GM23248 (cell line): Measurements from ENCODE around the gene CTNNA3. TPM values are rescaled to one million over a fixed set of nuclear protein-coding genes. Genes with fewer than 3 reads are reported as not detected.

Experiments
- DNase-seq: peaks from one replicate; pipeline ENCODE4 v3.0.0-alpha.2; 2015
- H2AFZ ChIP-seq: fragments of 200-600 bp; sonication (generic); 2 replicates; pipeline ENCODE4 v1.6.1; 2016; ENCODE audit warnings: antibody characterized with exemption
- H3F3A ChIP-seq: fragments of 200-600 bp; sonication (generic); 2 replicates; pipeline ENCODE4 v1.6.1; 2016; ENCODE audit warnings: mild to moderate bottlenecking, antibody characterized with exemption, mixed run types; ENCODE audit not compliant: insufficient read depth
- H3K27ac ChIP-seq: fragments of 200-600 bp; sonication (generic); 2 replicates; pipeline ENCODE4 v1.5.1; 2016; ENCODE audit warnings: mild to moderate bottlenecking
- H3K27me3 ChIP-seq: fragments of 200-600 bp; sonication (generic); replicated peaks from 2 replicates; pipeline ENCODE4 v1.6.1; 2016; ENCODE audit warnings: mild to moderate bottlenecking; ENCODE audit not compliant: insufficient read depth
- H3K36me3 ChIP-seq: fragments of 200-600 bp; sonication (generic); 2 replicates; pipeline ENCODE4 v1.6.1; 2016; ENCODE audit warnings: low read depth, mild to moderate bottlenecking
- H3K4me1 ChIP-seq: fragments of 200-600 bp; sonication (generic); 2 replicates; pipeline ENCODE4 v1.6.1; 2016; ENCODE audit warnings: mild to moderate bottlenecking; ENCODE audit not compliant: insufficient read depth
- H3K4me2 ChIP-seq: fragments of 200-600 bp; sonication (generic); one replicate; pipeline ENCODE4 v1.6.1; 2016; ENCODE audit warnings: mild to moderate bottlenecking; ENCODE audit not compliant: unreplicated experiment
- H3K4me3 ChIP-seq: fragments of 200-600 bp; sonication (generic); 2 replicates; pipeline ENCODE4 v1.5.1; 2016; ENCODE audit warnings: mild to moderate bottlenecking
- H3K79me2 ChIP-seq: fragments of 200-600 bp; sonication (generic); 2 replicates; pipeline ENCODE4 v1.6.1; 2016; ENCODE audit warnings: mild to moderate bottlenecking; ENCODE audit not compliant: insufficient read depth
- H3K9ac ChIP-seq: fragments of 200-600 bp; sonication (generic); 2 replicates; pipeline ENCODE4 v1.6.1; 2016; ENCODE audit warnings: mild to moderate bottlenecking
- H3K9me2 ChIP-seq: fragments of 200-600 bp; sonication (generic); 2 replicates; pipeline ENCODE4 v1.6.1; 2016; ENCODE audit warnings: mixed run types, mild to moderate bottlenecking, moderate library complexity; ENCODE audit not compliant: insufficient read depth
- H3K9me3 ChIP-seq: fragments of 200-600 bp; sonication (generic); one replicate; pipeline ENCODE4 v1.6.1; 2017; ENCODE audit warnings: low read depth
- H4K20me1 ChIP-seq: fragments of 200-600 bp; sonication (generic); 2 replicates; pipeline ENCODE4 v1.6.0; 2016; ENCODE audit not compliant: insufficient read depth
- EZH2 ChIP-seq: fragments of 200-600 bp; sonication (generic); IDR thresholded peaks from 2 replicates; pipeline ENCODE4 v1.6.1; 2018; ENCODE audit warnings: antibody characterized with exemption, mild to moderate bottlenecking; ENCODE audit not compliant: insufficient read depth, poor library complexity, severe bottlenecking
- EZH2phosphoT487 ChIP-seq: fragments of 200-600 bp; sonication (generic); IDR thresholded peaks from 2 replicates; pipeline ENCODE4 v1.6.1; 2018; ENCODE audit warnings: antibody characterized with exemption, moderate library complexity, mild to moderate bottlenecking, low read depth; ENCODE audit not compliant: insufficient read depth
- WGBS, 2 experiments: methylation state at CpG; one replicate each; pipeline ENCODE4 v1.1.6; 2015 to 2017; ENCODE audit warnings: low lambda C conversion rate in 2 of 2, low coverage in 1 of 2; ENCODE audit errors: missing lambda C conversion rate in 2 of 2; 5-methylcytosine and 5-hydroxymethylcytosine counted together
- in situ Hi-C: fragments of 300-500 bp; cut with MboI; formaldehyde crosslinking; loops from 2 replicates; pipeline ENCODE4 v1.15.0; 2020
- polyA plus RNA-seq: library from polyadenylated mRNA; unstranded; fragments of >200 nt; fragmentation: Nextera tagmentation; extraction: Ambion mirVana; gene quantifications from 2 replicates; pipeline ENCODE4 v1.2.1, GENCODE V29; 2016
- total RNA-seq: library from RNA; depleted of rRNA; stranded (reverse); fragments of >200 nt; shearing (Covaris generic); gene quantifications from 2 replicates; pipeline ENCODE4 v1.2.3, GENCODE V29; 2014

CTNNA3 gene
- total and polyA plus RNA-seq, 2 experiments from 2014 or later: not detected

- 7 to 24% methylated on average over 1 of the region's 1 CpG for WGBS, 2 experiments
- Histone ChIP-seq H4K20me1 (no peaks in the 10 kb centered on the region), H3K36me3 (no peaks in the 10 kb centered on the region), H3K9me2 (no peaks in the 10 kb centered on the region), H3K27ac (no peak overlapping the region), H3K27me3 (no peaks in the 10 kb centered on the region), H3F3A (no peaks in the 10 kb centered on the region), H3K4me2 (no peak overlapping the region), H3K4me1 (no peaks in the 10 kb centered on the region), H3K79me2 (no peaks in the 10 kb centered on the region), H3K9ac (no peak overlapping the region), H3K9me3 (no peaks in the 10 kb centered on the region), H2AFZ (no peak overlapping the region), H3K4me3 (no peak overlapping the region)
- no peak for TF ChIP-seq EZH2
- no peak for TF ChIP-seq EZH2phosphoT487
- in situ Hi-C loops: no loop called here
- DNase-seq: no peak
These were observed 1041.1 kb downstream of the CTNNA3 start for GRCh38 chr10:66654861-66655260.

- Histone ChIP-seq H2AFZ (no peak overlapping the region), H3K9ac (no peak overlapping the region), H3K9me3 (no peaks in the 10 kb centered on the region), H3K4me3 (no peak overlapping the region), H3K36me3 (no peaks in the 10 kb centered on the region), H4K20me1 (no peaks in the 10 kb centered on the region), H3F3A (no peaks in the 10 kb centered on the region), H3K4me2 (no peak overlapping the region), H3K4me1 (no peaks in the 10 kb centered on the region), H3K27me3 (no peaks in the 10 kb centered on the region), H3K9me2 (no peaks in the 10 kb centered on the region), H3K79me2 (no peaks in the 10 kb centered on the region), H3K27ac (no peak overlapping the region)
- in situ Hi-C loops: no loop called here
- TF ChIP-seq EZH2 (no peak), EZH2phosphoT487 (no peak)
- 57 to 66% methylated on average over 15 to 23 of the region's 30 CpGs for WGBS, 2 experiments
- DNase-seq: no peak
These were observed 1044.5 kb downstream of the CTNNA3 start for GRCh38 chr10:66651308-66652082.

- no peaks in the 10 kb centered on the region for H3K9me3 ChIP-seq
- no peak overlapping the region for H3K4me2 ChIP-seq
- H3K79me2 ChIP-seq: no peaks in the 10 kb centered on the region
- H3K9me2 ChIP-seq: no peaks in the 10 kb centered on the region
- H3K4me1 ChIP-seq: no peaks in the 10 kb centered on the region
- H2AFZ ChIP-seq: no peak overlapping the region
- H3K36me3 ChIP-seq: no peaks in the 10 kb centered on the region
- no peaks in the 10 kb centered on the region for H3F3A ChIP-seq
- no peak overlapping the region for H3K4me3 ChIP-seq
- no peak overlapping the region for H3K27ac ChIP-seq
- H3K27me3 ChIP-seq: no peaks in the 10 kb centered on the region
- no peak for DNase-seq
- H4K20me1 ChIP-seq: no peaks in the 10 kb centered on the region
- no peak overlapping the region for H3K9ac ChIP-seq
- 7 to 16% methylated on average over 3 of the region's 3 CpGs for WGBS, 2 experiments
- no peak for TF ChIP-seq EZH2
- no peak for TF ChIP-seq EZH2phosphoT487
- in situ Hi-C loops: no loop called here
These were observed 1046.4 kb downstream of the CTNNA3 start for GRCh38 chr10:66649626-66650025.

- Histone ChIP-seq H3K27ac (no peak overlapping the region), H3K9me3 (no peaks in the 10 kb centered on the region), H3K4me2 (no peak overlapping the region), H3F3A (no peaks in the 10 kb centered on the region), H4K20me1 (no peaks in the 10 kb centered on the region), H3K27me3 (no peaks in the 10 kb centered on the region), H2AFZ (no peak overlapping the region), H3K4me1 (no peaks in the 10 kb centered on the region), H3K4me3 (no peak overlapping the region), H3K36me3 (no peaks in the 10 kb centered on the region), H3K9me2 (no peaks in the 10 kb centered on the region), H3K79me2 (no peaks in the 10 kb centered on the region), H3K9ac (no peak overlapping the region)
- 0 to 36% methylated on average over 1 of the region's 1 CpG for WGBS, 2 experiments
- in situ Hi-C loops: no loop called here
- no peak for TF ChIP-seq EZH2
- DNase-seq: no peak
These were observed 1053.8 kb downstream of the CTNNA3 start for GRCh38 chr10:66642217-66642616.

GRCh38 chr10:66639371-66639770, 1056.6 kb downstream of the CTNNA3 start:
- no peak overlapping the region for H3K9ac ChIP-seq
- no peaks in the 10 kb centered on the region for H4K20me1 ChIP-seq
- DNase-seq: no peak
- 33 to 42% methylated on average over 1 of the region's 1 CpG for WGBS, 2 experiments
- no peaks in the 10 kb centered on the region for H3F3A ChIP-seq
- no peaks in the 10 kb centered on the region for H3K9me2 ChIP-seq
- no peaks in the 10 kb centered on the region for H3K4me1 ChIP-seq
- H3K9me3 ChIP-seq: no peaks in the 10 kb centered on the region
- no peak overlapping the region for H2AFZ ChIP-seq
- no peak overlapping the region for H3K4me3 ChIP-seq
- no peak overlapping the region for H3K4me2 ChIP-seq
- H3K27ac ChIP-seq: no peak overlapping the region
- H3K36me3 ChIP-seq: no peaks in the 10 kb centered on the region
- H3K79me2 ChIP-seq: no peaks in the 10 kb centered on the region
- TF ChIP-seq EZH2: no peak
- no peak for TF ChIP-seq EZH2phosphoT487
- H3K27me3 ChIP-seq: no peaks in the 10 kb centered on the region
- in situ Hi-C loops: no loop called here
